Stimulated activated CD4-positive, alpha-beta T cell treated with anti-CD3 and anti-CD28 coated beads, Interleukin-15, amount 100 ng/mL, for 24 hours (primary cell): Measurements from ENCODE around the gene SULT1C2.
"Not testable (repeated sequence)": the region's sequence is repeated elsewhere in the genome, so short reads cannot be mapped to it uniquely, and the experiment has no call there.

ENCODE experiments used
- DNase-seq: peaks from one replicate; pipeline ENCODE4 v3.0.0-alpha.2; 2020

SULT1C2 gene

GRCh38 chr2:108355906-108356734 lies 67.4 kb downstream of the SULT1C2 start:
- no peak for DNase-seq

GRCh38 chr2:108359336-108359735 lies 70.6 kb downstream of the SULT1C2 start:
- not testable (repeated sequence) for DNase-seq
